ENCODE data around the gene PRKG1. TPM values are rescaled to one million over a fixed set of nuclear protein-coding genes. Genes with fewer than 3 reads are reported as not detected.
"Not testable (repeated sequence)": the region's sequence is repeated elsewhere in the genome, so short reads cannot be mapped to it uniquely, and the experiment has no call there.

PRKG1 gene
- total and polyA plus RNA-seq, 8 donors, result 1.2 to 9.6 (median 2.9) TPM

- Histone ChIP-seq H3K27me3 (no peaks in the 10 kb centered on the region), H3K27ac (no peak overlapping the region), H3K36me3 (no peaks in the 10 kb centered on the region), H3K4me3 (no peak overlapping the region), H3K9me3 (no peaks in the 10 kb centered on the region), H3K4me1 (no peaks in the 10 kb centered on the region)
- ATAC-seq, result no peak
- no peak for DNase-seq
- FAIRE-seq, result no peak
- TF ChIP-seq CTCF (IDR thresholded peaks at IDR 0.05), result no peak
- intact Hi-C loops (cut with DNase I), result no loop called here
Observed at GRCh38 chr10:51204701-51205100, 130.4 kb downstream of the PRKG1 start.

GRCh38 chr10:51206500-51206899, 132.2 kb downstream of the PRKG1 start:
- ATAC-seq (no peak), DNase-seq (no peak), FAIRE-seq (no peak)
- no peak for TF ChIP-seq CTCF (IDR thresholded peaks at IDR 0.05)
- Histone ChIP-seq H3K27me3 (no peaks in the 10 kb centered on the region), H3K4me1 (no peaks in the 10 kb centered on the region), H3K4me3 (no peak overlapping the region), H3K9me3 (no peaks in the 10 kb centered on the region), H3K27ac (no peak overlapping the region), H3K36me3 (no peaks in the 10 kb centered on the region)
- WGBS, 2 donors, result 94 to 95% methylated on average over 1 of the region's 1 CpG
- intact Hi-C loops (cut with DNase I), result no loop called here

- H3K4me1 ChIP-seq; intact Hi-C loops (cut with DNase I); DNase-seq; ATAC-seq; H3K36me3 ChIP-seq; H3K27me3 ChIP-seq; H3K4me3 ChIP-seq; FAIRE-seq; H3K27ac ChIP-seq; H3K9me3 ChIP-seq: not testable (repeated sequence)
- 98% methylated on average over 3 of the region's 5 CpGs for WGBS, 2 donors
Observed at GRCh38 chr10:51212937-51213336, 138.7 kb downstream of the PRKG1 start.

- ATAC-seq, result no peak
- no peak overlapping the region for H3K27ac ChIP-seq
- DNase-seq, result no peak
Observed at GRCh38 chr10:51214207-51215196, 140.2 kb downstream of the PRKG1 start.

More at GRCh38 chr10:51214207-51215196, 140.2 kb downstream of the PRKG1 start:
- Histone ChIP-seq H3K36me3 (no peaks in the 10 kb centered on the region), H3K4me1 (no peaks in the 10 kb centered on the region), H3K4me3 (no peak overlapping the region), H3K27me3 (no peaks in the 10 kb centered on the region), H3K9me3 (no peaks in the 10 kb centered on the region)
- 65 to 80% methylated on average over 11 of the region's 11 CpGs for WGBS, 2 donors
- no peak for FAIRE-seq
- TF ChIP-seq CTCF (IDR thresholded peaks at IDR 0.05), result no peak
- intact Hi-C loops (cut with DNase I), result no loop called here
